Vagina (tissue), 2 donors: ENCODE results near the gene THG1L.

Experiments
- CTCF ChIP-seq, 3 experiments: fragments of 450-650 bp in 2 of 3; fragments of 200-600 bp in 1 of 3; sonication (generic) in 1 of 3; IDR thresholded peaks; one replicate each; pipeline ENCODE4 v1.5.1; 2017 to 2019; ENCODE audit warnings: antibody characterized with exemption in 3 of 3, mild to moderate bottlenecking in 2 of 3, moderate library complexity in 2 of 3
- POLR2A ChIP-seq, 2 donors: fragments of 450-650 bp; IDR thresholded peaks; one replicate each; pipeline ENCODE4 v1.6.1; 2017; ENCODE audit warnings: antibody characterized with exemption in 2 of 2, mild to moderate bottlenecking in 2 of 2, moderate library complexity in 2 of 2
- POLR2AphosphoS5 ChIP-seq, 2 donors: sonication (generic); formaldehyde crosslinking; IDR thresholded peaks; one replicate each; pipeline ENCODE4 v1.9.0; 2017; ENCODE audit warnings: antibody characterized with exemption in 2 of 2, mild to moderate bottlenecking in 2 of 2, low read depth in 1 of 2; ENCODE audit not compliant: insufficient read depth in 1 of 2

- TF ChIP-seq CTCF (IDR thresholded peaks at IDR 0.05) (no peak), POLR2A (IDR thresholded peaks at IDR 0.05) (no peak), POLR2AphosphoS5 (IDR thresholded peaks at IDR 0.05; ENCODE audit: insufficient read depth in 1 of 2, low read depth in 1 of 2) (no peak)
Measured at GRCh38 chr5:157732596-157733262, 1.5 kb downstream of the THG1L start.
